SU-DHL-6 (cell line): ENCODE data around the gene PLAU.
"Not testable (repeated sequence)": the region's sequence is repeated elsewhere in the genome, so short reads cannot be mapped to it uniquely, and the experiment has no call there.

Experiments
- H2AFZ ChIP-seq: fragments of 200-600 bp; sonication (generic); 2 replicates; pipeline ENCODE4 v1.6.1; 2014; ENCODE audit warnings: low read depth, mild to moderate bottlenecking, moderate library complexity, mixed read lengths, antibody characterized with exemption, low read length; ENCODE audit not compliant: severe bottlenecking
- H3F3A ChIP-seq: fragments of 200-600 bp; shearing (Covaris generic); 2 replicates; pipeline ENCODE4 v1.6.0; 2016; ENCODE audit warnings: antibody characterized with exemption, mild to moderate bottlenecking; ENCODE audit not compliant: insufficient read depth
- H3K27ac ChIP-seq: fragments of 200-600 bp; sonication (generic); 2 replicates; pipeline ENCODE4 v1.5.1; 2016; ENCODE audit warnings: low read depth, mild to moderate bottlenecking, low read length, moderate library complexity, mixed read lengths
- H3K27me3 ChIP-seq: fragments of 200-600 bp; sonication (generic), shearing (Covaris generic); 2 replicates; pipeline ENCODE4 v1.6.0; 2014; ENCODE audit warnings: mild to moderate bottlenecking, low read length
- H3K36me3 ChIP-seq: fragments of 200-600 bp; sonication (generic); 2 replicates; pipeline ENCODE4 v1.6.1; 2014; ENCODE audit warnings: mild to moderate bottlenecking, low read length, mixed read lengths
- H3K4me2 ChIP-seq: fragments of 300-600, 200-600 bp; shearing (Covaris generic), sonication (generic); 2 replicates; pipeline ENCODE4 v1.6.0; 2014; ENCODE audit warnings: low read length, low read depth, mild to moderate bottlenecking; ENCODE audit not compliant: poor library complexity, severe bottlenecking
- H3K4me3 ChIP-seq: fragments of 200-600 bp; sonication (generic); 2 replicates; pipeline ENCODE4 v1.5.1; 2014; ENCODE audit warnings: antibody characterized with exemption, low read length, mild to moderate bottlenecking, mixed read lengths; ENCODE audit not compliant: insufficient read depth, poor library complexity, severe bottlenecking
- H3K79me2 ChIP-seq: fragments of 200-600 bp; sonication (generic); 2 replicates; pipeline ENCODE4 v1.6.1; 2014; ENCODE audit warnings: mild to moderate bottlenecking, low read length, moderate library complexity; ENCODE audit not compliant: insufficient read depth
- H3K9ac ChIP-seq: fragments of 200-600 bp; sonication (generic); 2 replicates; pipeline ENCODE4 v1.7.0; 2014; ENCODE audit warnings: mild to moderate bottlenecking, low read length
- H3K9me2 ChIP-seq: fragments of 200-600 bp; sonication (generic); replicated peaks from 2 replicates; pipeline ENCODE4 v1.6.1; 2014; ENCODE audit warnings: low read length; ENCODE audit not compliant: insufficient read depth
- H3K9me3 ChIP-seq: fragments of 200-600 bp; sonication (generic); 2 replicates; pipeline ENCODE4 v1.6.1; 2014; ENCODE audit warnings: low read length, mixed read lengths; ENCODE audit not compliant: insufficient read depth
- H4K20me1 ChIP-seq: fragments of 200-600 bp; sonication (generic); 2 replicates; pipeline ENCODE4 v1.6.1; 2014; ENCODE audit warnings: low read depth, mild to moderate bottlenecking, antibody characterized with exemption, low read length, moderate library complexity, mixed read lengths
- EZH2phosphoT487 ChIP-seq: fragments of 200-600 bp; sonication (generic), shearing (Covaris generic); conservative IDR thresholded peaks from 2 replicates; pipeline ENCODE4 v1.6.1; 2018; ENCODE audit warnings: mild to moderate bottlenecking, antibody characterized with exemption, low read length, moderate library complexity, mixed read lengths
- TF ChIP-seq, protein P1 (sequence below): fragments of 200-600 bp; sonication (generic); IDR thresholded peaks from one replicate; pipeline ENCODE4 v1.5.1; 2017; ENCODE audit warnings: antibody characterized with exemption, mild to moderate bottlenecking, low read length, moderate library complexity; ENCODE audit not compliant: insufficient read depth, poor library complexity, severe bottlenecking

PLAU gene

DNA sequence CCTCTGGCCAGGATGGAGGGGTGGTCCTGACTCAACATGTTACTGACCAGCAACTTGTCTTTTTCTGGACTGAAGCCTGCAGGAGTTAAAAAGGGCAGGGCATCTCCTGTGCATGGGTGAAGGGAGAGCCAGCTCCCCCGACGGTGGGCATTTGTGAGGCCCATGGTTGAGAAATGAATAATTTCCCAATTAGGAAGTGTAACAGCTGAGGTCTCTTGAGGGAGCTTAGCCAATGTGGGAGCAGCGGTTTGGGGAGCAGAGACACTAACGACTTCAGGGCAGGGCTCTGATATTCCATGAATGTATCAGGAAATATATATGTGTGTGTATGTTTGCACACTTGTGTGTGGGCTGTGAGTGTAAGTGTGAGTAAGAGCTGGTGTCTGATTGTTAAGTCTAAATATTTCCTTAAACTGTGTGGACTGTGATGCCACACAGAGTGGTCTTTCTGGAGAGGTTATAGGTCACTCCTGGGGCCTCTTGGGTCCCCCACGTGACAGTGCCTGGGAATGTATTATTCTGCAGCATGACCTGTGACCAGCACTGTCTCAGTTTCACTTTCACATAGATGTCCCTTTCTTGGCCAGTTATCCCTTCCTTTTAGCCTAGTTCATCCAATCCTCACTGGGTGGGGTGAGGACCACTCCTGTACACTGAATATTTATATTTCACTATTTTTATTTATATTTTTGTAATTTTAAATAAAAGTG is 6.0 kb downstream of the PLAU start:
- H3K9ac ChIP-seq, result no peak overlapping the region
- no peak overlapping the region for H3K4me3 ChIP-seq
- no peak for TF ChIP-seq EZH2phosphoT487
- TF ChIP-seq, protein P1, sequence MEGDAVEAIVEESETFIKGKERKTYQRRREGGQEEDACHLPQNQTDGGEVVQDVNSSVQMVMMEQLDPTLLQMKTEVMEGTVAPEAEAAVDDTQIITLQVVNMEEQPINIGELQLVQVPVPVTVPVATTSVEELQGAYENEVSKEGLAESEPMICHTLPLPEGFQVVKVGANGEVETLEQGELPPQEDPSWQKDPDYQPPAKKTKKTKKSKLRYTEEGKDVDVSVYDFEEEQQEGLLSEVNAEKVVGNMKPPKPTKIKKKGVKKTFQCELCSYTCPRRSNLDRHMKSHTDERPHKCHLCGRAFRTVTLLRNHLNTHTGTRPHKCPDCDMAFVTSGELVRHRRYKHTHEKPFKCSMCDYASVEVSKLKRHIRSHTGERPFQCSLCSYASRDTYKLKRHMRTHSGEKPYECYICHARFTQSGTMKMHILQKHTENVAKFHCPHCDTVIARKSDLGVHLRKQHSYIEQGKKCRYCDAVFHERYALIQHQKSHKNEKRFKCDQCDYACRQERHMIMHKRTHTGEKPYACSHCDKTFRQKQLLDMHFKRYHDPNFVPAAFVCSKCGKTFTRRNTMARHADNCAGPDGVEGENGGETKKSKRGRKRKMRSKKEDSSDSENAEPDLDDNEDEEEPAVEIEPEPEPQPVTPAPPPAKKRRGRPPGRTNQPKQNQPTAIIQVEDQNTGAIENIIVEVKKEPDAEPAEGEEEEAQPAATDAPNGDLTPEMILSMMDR, result no peak
- H2AFZ ChIP-seq, result no peak overlapping the region
- no peak overlapping the region for H3K27ac ChIP-seq
- H3F3A ChIP-seq, result no peaks in the 10 kb centered on the region
- H3K36me3 ChIP-seq, result no peaks in the 10 kb centered on the region
- H3K9me2 ChIP-seq, result no peaks in the 10 kb centered on the region
- H3K79me2 ChIP-seq, result no peaks in the 10 kb centered on the region
- H3K27me3 ChIP-seq, result no peaks in the 10 kb centered on the region
- no peaks in the 10 kb centered on the region for H3K9me3 ChIP-seq
- H3K4me2 ChIP-seq, result no peak overlapping the region
- H4K20me1 ChIP-seq, result no peaks in the 10 kb centered on the region

DNA sequence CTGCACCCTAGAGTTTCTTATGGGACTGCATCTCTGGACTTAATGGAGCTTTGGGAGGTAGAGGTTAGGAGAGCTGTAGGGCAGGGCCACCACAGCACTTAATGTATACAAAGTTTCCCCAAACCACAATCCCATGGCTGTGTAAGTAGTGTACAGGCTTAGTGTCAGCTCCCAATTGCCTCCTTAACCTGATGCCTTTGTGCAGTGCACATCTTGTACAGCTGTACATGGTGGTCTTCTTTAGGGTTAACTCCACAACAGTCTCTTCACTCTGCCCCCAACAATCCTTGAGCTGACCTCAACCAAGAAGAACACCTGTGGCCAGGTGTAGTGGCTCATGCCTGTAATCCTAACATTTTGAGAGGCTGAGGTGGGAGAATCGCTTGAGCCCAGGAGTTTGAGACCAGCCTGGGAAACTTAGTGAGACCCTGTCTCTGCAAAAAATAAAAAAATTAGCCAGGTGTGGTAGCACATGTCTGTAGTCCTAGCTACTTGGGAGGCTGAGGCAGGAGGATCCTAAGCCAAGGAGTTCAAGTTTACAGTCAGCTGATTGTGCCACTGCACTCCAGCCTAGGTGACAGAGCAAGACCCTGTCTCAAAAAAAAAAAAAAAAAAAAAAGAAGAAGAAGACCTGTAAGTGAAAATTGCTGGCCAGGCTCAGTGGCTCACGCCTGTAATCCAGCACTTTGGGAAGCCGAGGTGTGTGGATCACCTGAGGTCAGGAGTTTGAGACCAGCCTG is 6.8 kb downstream of the PLAU start:
- H3K9me3 ChIP-seq, result no peaks in the 10 kb centered on the region
- H3K79me2 ChIP-seq, result no peaks in the 10 kb centered on the region
- H3K4me3 ChIP-seq, result no peak overlapping the region
- no peaks in the 10 kb centered on the region for H4K20me1 ChIP-seq
- H3K4me2 ChIP-seq, result no peak overlapping the region
- TF ChIP-seq EZH2phosphoT487, result no peak
- TF ChIP-seq, protein P1, result no peak
- no peaks in the 10 kb centered on the region for H3K36me3 ChIP-seq
- no peak overlapping the region for H2AFZ ChIP-seq
- no peak overlapping the region for H3K27ac ChIP-seq
- H3K9ac ChIP-seq, result no peak overlapping the region
- H3K27me3 ChIP-seq, result no peaks in the 10 kb centered on the region
- H3F3A ChIP-seq, result no peaks in the 10 kb centered on the region
- H3K9me2 ChIP-seq, result no peaks in the 10 kb centered on the region

- H3K9me2 ChIP-seq, result not testable (repeated sequence)
These were observed 8.5 kb downstream of the PLAU start for GRCh38 chr10:73919481-73919880.

GRCh38 chr10:73920089-73920488 is 9.2 kb downstream of the PLAU start:
- Histone ChIP-seq H3K4me3 (no peak overlapping the region), H2AFZ (peak overlapping the region; percentile 73), H3K4me2 (peak overlapping the region; percentile 26), H3K9me2 (no peaks in the 10 kb centered on the region), H3F3A (no peaks in the 10 kb centered on the region), H3K9me3 (no peaks in the 10 kb centered on the region), H3K27me3 (no peaks in the 10 kb centered on the region), H3K9ac (peak overlapping the region; percentile 10; the same call in 1 of the 2 replicates), H4K20me1 (no peaks in the 10 kb centered on the region), H3K36me3 (no peaks in the 10 kb centered on the region), H3K79me2 (no peaks in the 10 kb centered on the region), H3K27ac (no peak overlapping the region)
- TF ChIP-seq EZH2phosphoT487, result no peak
- TF ChIP-seq, protein P1, result no peak

More at GRCh38 chr10:73919481-73919880, 8.5 kb downstream of the PLAU start:
- not testable (repeated sequence) for H3K27ac ChIP-seq, H3K36me3 ChIP-seq, H3K79me2 ChIP-seq, H3K4me3 ChIP-seq, H3K4me2 ChIP-seq, H3F3A ChIP-seq, H3K27me3 ChIP-seq, H3K9me3 ChIP-seq, H4K20me1 ChIP-seq
- H2AFZ ChIP-seq, result peak overlapping the region; percentile 73
- peak overlapping the region; percentile 10; the same call in 1 of the 2 replicates for H3K9ac ChIP-seq
